H1 (cell line): ENCODE results near the gene LIPA. TPM values are rescaled to one million over a fixed set of nuclear protein-coding genes. Genes with fewer than 3 reads are reported as not detected.

Source experiments
- CTCF ChIA-PET: fragments of 300-600 bp; sonication (Branson Sonifier 250); formaldehyde crosslinking; loops from one replicate; lab custom pipeline; 2021; ENCODE audit not compliant: partially characterized antibody; lab: Charles Lee
- POLR2A ChIA-PET: fragments of 300-600 bp; sonication (Branson Sonifier 250); formaldehyde crosslinking; loops from one replicate; lab custom pipeline; 2021; ENCODE audit warnings: inconsistent platforms; ENCODE audit not compliant: partially characterized antibody; lab: Charles Lee
- DNase-seq, 2 experiments: peaks; one replicate each; pipeline versions ENCODE4 v3.0.0 to v3.0.0-alpha.2; 2010 to 2022; ENCODE audit warnings: low spot score in 2 of 2, low read depth in 1 of 2, mixed read lengths in 1 of 2
- FAIRE-seq: peaks from 2 replicates; lab custom pipeline; 2011; peaks lifted over from hg19 to GRCh38; lab: Jason Lieb, UNC
- H2AFZ ChIP-seq: 2 replicates; pipeline ENCODE4 v1.8.1; 2012; ENCODE audit warnings: low read length, inconsistent platforms
- H2AK5ac ChIP-seq: 2 replicates; pipeline ENCODE4 v1.6.1; 2013; ENCODE audit warnings: low read depth, low read length
- H2BK120ac ChIP-seq: replicated peaks from 2 replicates; pipeline ENCODE3; 2013; ENCODE audit warnings: low read depth, low read length, inconsistent platforms
- H2BK12ac ChIP-seq: 2 replicates; pipeline ENCODE4 v1.6.1; 2013; ENCODE audit warnings: low read depth, low read length
- H2BK15ac ChIP-seq: 2 replicates; pipeline ENCODE4 v1.6.1; 2013; ENCODE audit warnings: low read length
- H2BK20ac ChIP-seq: 2 replicates; pipeline ENCODE4 v1.6.1; 2013; ENCODE audit warnings: low read length
- H2BK5ac ChIP-seq: 2 replicates; pipeline ENCODE4 v1.6.1; 2013; ENCODE audit warnings: low read depth, low read length
- H3K14ac ChIP-seq: 2 replicates; pipeline ENCODE4 v1.6.1; 2013; ENCODE audit warnings: inconsistent platforms; ENCODE audit not compliant: insufficient read length
- H3K18ac ChIP-seq: 2 replicates; pipeline ENCODE4 v1.6.1; 2013; ENCODE audit warnings: low read length; ENCODE audit errors: extremely low read depth
- H3K23ac ChIP-seq: 2 replicates; pipeline ENCODE4 v1.6.1; 2013; ENCODE audit warnings: inconsistent platforms; ENCODE audit not compliant: insufficient read length
- H3K23me2 ChIP-seq: 2 replicates; pipeline ENCODE4 v1.6.1; 2013; ENCODE audit warnings: low read depth, low read length
- H3K27ac ChIP-seq: 2 replicates; pipeline ENCODE4 v1.6.1; 2011; ENCODE audit warnings: low read depth, low read length, inconsistent platforms
- H3K27me3 ChIP-seq, 4 experiments: replicated peaks in 1 of 4; 1 replicate in 1 of 4; 2 replicates in 3 of 4; pipeline versions ENCODE4 v1.6.1 to v1.8.1; 2011 to 2013; ENCODE audit warnings: low read length in 3 of 4, mild to moderate bottlenecking in 3 of 4, inconsistent platforms in 2 of 4, mixed read lengths in 2 of 4, moderate library complexity in 1 of 4; ENCODE audit not compliant: control insufficient read depth in 3 of 4, insufficient read depth in 3 of 4; ENCODE audit errors: extremely low read depth in 1 of 4
- H3K36me3 ChIP-seq, 4 experiments: 2 replicates each; pipeline versions ENCODE4 v1.6.1 to v1.8.1; 2011 to 2013; ENCODE audit warnings: mild to moderate bottlenecking in 4 of 4, low read length in 3 of 4, moderate library complexity in 2 of 4, control low read depth in 1 of 4, inconsistent platforms in 1 of 4; ENCODE audit not compliant: insufficient read depth in 4 of 4, control insufficient read depth in 2 of 4
- H3K4ac ChIP-seq: replicated peaks from 2 replicates; pipeline ENCODE3; 2013; ENCODE audit warnings: low read length, low read depth, mixed read lengths, inconsistent platforms; ENCODE audit not compliant: insufficient read length
- H3K4me1 ChIP-seq, 4 experiments: replicated peaks in 1 of 4; 1 replicate in 1 of 4; 2 replicates in 3 of 4; pipeline versions ENCODE4 v1.6.1 to v1.8.1; 2011 to 2013; ENCODE audit warnings: low read length in 3 of 4, inconsistent platforms in 2 of 4, mixed read lengths in 1 of 4; ENCODE audit not compliant: insufficient read depth in 4 of 4, control insufficient read depth in 3 of 4
- H3K4me2 ChIP-seq, 2 experiments: 2 replicates each; pipeline versions ENCODE4 v1.6.1 to v1.8.1; 2011 to 2013; ENCODE audit warnings: low read depth in 2 of 2, low read length in 2 of 2, control low read depth in 1 of 2, inconsistent platforms in 1 of 2, mild to moderate bottlenecking in 1 of 2; ENCODE audit not compliant: insufficient read depth in 1 of 2
- H3K4me3 ChIP-seq, 4 experiments: fragments of 200-600, 300-600 bp in 1 of 4; sonication (generic), shearing (Covaris generic), sonication (Bioruptor Twin) in 1 of 4; 2 replicates each; pipeline versions ENCODE4 v1.5.1 to v1.8.1; 2011 to 2016; ENCODE audit warnings: low read length in 4 of 4, low read depth in 3 of 4, control low read depth in 2 of 4, inconsistent platforms in 2 of 4, mild to moderate bottlenecking in 2 of 4, mixed read lengths in 1 of 4, moderate library complexity in 1 of 4; ENCODE audit not compliant: insufficient read depth in 2 of 4; ENCODE audit errors: extremely low read depth in 1 of 4
- H3K56ac ChIP-seq: replicated peaks from 2 replicates; pipeline ENCODE3; 2013; ENCODE audit warnings: low read depth, mild to moderate bottlenecking, mixed read lengths, low read length, inconsistent platforms; ENCODE audit not compliant: insufficient read length
- H3K79me1 ChIP-seq: 2 replicates; pipeline ENCODE4 v1.6.1; 2013; ENCODE audit warnings: low read depth, low read length, control low read depth
- H3K79me2 ChIP-seq, 2 experiments: 2 replicates each; pipeline versions ENCODE4 v1.6.1 to v1.8.1; 2012 to 2013; ENCODE audit warnings: low read length in 2 of 2, mild to moderate bottlenecking in 2 of 2, inconsistent platforms in 1 of 2; ENCODE audit not compliant: insufficient read depth in 2 of 2, control insufficient read depth in 1 of 2
- H3K9ac ChIP-seq, 4 experiments: replicated peaks in 1 of 4; 1 replicate in 1 of 4; 2 replicates in 3 of 4; pipeline versions ENCODE4 v1.6.1 to v1.8.1; 2011 to 2013; ENCODE audit warnings: low read depth in 3 of 4, low read length in 3 of 4, control low read depth in 2 of 4, mild to moderate bottlenecking in 2 of 4, moderate library complexity in 2 of 4, inconsistent platforms in 1 of 4; ENCODE audit errors: extremely low read depth in 1 of 4
- H3K9me3 ChIP-seq, 2 experiments: 2 replicates each; pipeline versions ENCODE4 v1.6.1 to v1.8.1; 2012 to 2013; ENCODE audit warnings: mild to moderate bottlenecking in 2 of 2, moderate library complexity in 2 of 2, control low read depth in 1 of 2, inconsistent platforms in 1 of 2, low read depth in 1 of 2, low read length in 1 of 2, mixed read lengths in 1 of 2; ENCODE audit not compliant: insufficient read depth in 2 of 2
- H4K20me1 ChIP-seq, 2 experiments: replicated peaks in 1 of 2; 2 replicates each; pipeline versions ENCODE3 to v1.8.1; 2011 to 2013; ENCODE audit warnings: inconsistent platforms in 2 of 2, low read length in 2 of 2, mild to moderate bottlenecking in 1 of 2; ENCODE audit not compliant: insufficient read depth in 2 of 2, control insufficient read depth in 1 of 2
- H4K5ac ChIP-seq: 2 replicates; pipeline ENCODE4 v1.6.1; 2013; ENCODE audit warnings: low read length, low read depth, mixed read lengths, inconsistent platforms; ENCODE audit not compliant: insufficient read length
- H4K8ac ChIP-seq: 2 replicates; pipeline ENCODE4 v1.8.0; 2013; ENCODE audit warnings: mild to moderate bottlenecking, moderate library complexity, low read length, inconsistent platforms; ENCODE audit not compliant: insufficient read depth; ENCODE audit errors: extremely low read depth
- H4K91ac ChIP-seq: replicated peaks from 2 replicates; pipeline ENCODE3; 2013; ENCODE audit warnings: low read length, mixed read lengths, inconsistent platforms; ENCODE audit not compliant: insufficient read length
- BCL11A ChIP-seq, 2 experiments: IDR thresholded peaks; one replicate each; pipeline ENCODE4 v1.6.1; 2011; ENCODE audit warnings: low read depth in 2 of 2, low read length in 2 of 2, mild to moderate bottlenecking in 2 of 2
- GTF2F1 ChIP-seq: IDR thresholded peaks from 2 replicates; pipeline ENCODE4 v1.6.1; 2012; ENCODE audit warnings: low read depth, low read length, improper control_type of control experiment, borderline replicate concordance
- KDM1A ChIP-seq: fragments of 200-600, 300-600 bp; sonication (generic); IDR thresholded peaks from 2 replicates; pipeline ENCODE4 v1.7.1; 2016; ENCODE audit warnings: mild to moderate bottlenecking, low read length, borderline replicate concordance
- RBBP5 ChIP-seq: IDR thresholded peaks from 2 replicates; pipeline ENCODE4 v1.7.1; 2012; ENCODE audit warnings: low read depth, mild to moderate bottlenecking, inconsistent platforms, low read length, moderate library complexity, borderline replicate concordance
- RFX5 ChIP-seq: IDR thresholded peaks from 2 replicates; pipeline ENCODE4 v1.6.1; 2011; ENCODE audit warnings: low read depth, low read length, improper control_type of control experiment, borderline replicate concordance
- SIX5 ChIP-seq: IDR thresholded peaks from 2 replicates; pipeline ENCODE4 v1.6.1; 2011; ENCODE audit warnings: mild to moderate bottlenecking, low read depth, low read length
- SRF ChIP-seq: IDR thresholded peaks from 2 replicates; pipeline ENCODE4 v1.6.1; 2011; ENCODE audit warnings: mild to moderate bottlenecking, low read depth, low read length, moderate library complexity
- WGBS, 2 experiments: shearing (Covaris generic) in 1 of 2; methylation state at CpG; one replicate each; pipeline versions ENCODE4 v1.1.6 to v1.1.7; 2013 to 2015; ENCODE audit warnings: low lambda C conversion rate in 2 of 2, mixed read lengths in 2 of 2, inconsistent platforms in 1 of 2, low coverage in 1 of 2, missing lambda C conversion rate in 1 of 2; ENCODE audit not compliant: insufficient replicate concordance in 2 of 2, insufficient coverage in 1 of 2, insufficient read length in 1 of 2; ENCODE audit errors: extremely low coverage in 1 of 2, missing lambda C conversion rate in 1 of 2; 5-methylcytosine and 5-hydroxymethylcytosine counted together
- polyA plus RNA-seq, 7 experiments: library from polyadenylated mRNA; depleted of rRNA in 3 of 7; stranded (reverse) in 5 of 7; unstranded in 2 of 7; fragments of >200 nt in 5 of 7; fragments of 200-250 nt in 2 of 7; gene quantifications; 1 replicate in 5 of 7; 2 replicates in 1 of 7; 4 replicates in 1 of 7; pipeline versions ENCODE4 v1.2.1 to v1.2.3, GENCODE V29; 2011 to 2013; ENCODE audit warnings: missing spikeins in 2 of 7, mixed read lengths in 2 of 7
- total RNA-seq: library from RNA; stranded (reverse); fragmentation: NEBNext Ultra II Directional; extraction: Animal tissue kit (Norgen Biotek cat#: 25700); gene quantifications from 2 replicates; pipeline ENCODE4 v1.2.1, GENCODE V29; 2021

The LIPA gene
- total and polyA plus RNA-seq, 2 of the 8 experiments (the other 6 are each of a cell fraction or from before 2014, with no cell fraction given): 18.1 to 32.4 TPM

DNA sequence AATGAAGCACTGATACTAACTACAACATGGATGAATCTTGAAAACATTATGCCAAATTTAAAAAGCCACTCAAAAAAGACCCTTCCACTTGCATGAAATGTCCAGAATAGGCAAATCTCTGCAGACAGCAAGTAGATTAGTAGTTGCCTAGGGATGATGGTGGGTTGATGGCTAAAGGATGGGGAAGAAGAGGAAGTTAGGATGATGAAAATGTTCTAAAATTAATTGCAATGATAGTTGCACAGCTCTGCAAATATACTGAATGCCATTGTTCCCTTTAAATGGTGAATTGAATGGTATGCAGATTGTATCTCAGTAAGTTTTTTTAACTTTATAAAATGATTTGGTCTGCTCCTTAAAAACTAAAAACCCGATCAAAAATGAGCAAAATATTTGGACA, 7.3 kb upstream of the LIPA start:
- Histone ChIP-seq H3K27me3 (no peaks in the 10 kb centered on the region), H2BK15ac (no peak overlapping the region), H2AFZ (no peak overlapping the region), H2BK5ac (no peak overlapping the region), H3K56ac (peak overlapping the region; percentile 32), H3K9ac (no peak overlapping the region), H3K36me3 (no peaks in the 10 kb centered on the region), H3K4me3 (no peak overlapping the region), H3K27ac (no peak overlapping the region), H3K4me1 (peaks cover 0 to 9% (median 4%) of the 10 kb centered on the region in 4 experiments; a peak in 5 of 7 replicates), H3K79me1 (no peaks in the 10 kb centered on the region), H3K23ac (no peak overlapping the region), H4K91ac (no peak overlapping the region), H3K18ac (no peak overlapping the region), H2BK20ac (no peak overlapping the region), H4K8ac (no peak overlapping the region), H3K9me3 (peaks cover 5% of the 10 kb centered on the region in 2 experiments), H3K79me2 (no peaks in the 10 kb centered on the region), H3K23me2 (no peaks in the 10 kb centered on the region), H2BK120ac (no peak overlapping the region), H2AK5ac (no peak overlapping the region), H3K4ac (no peak overlapping the region), H3K14ac (no peak overlapping the region), H2BK12ac (no peak overlapping the region), H3K4me2 (no peak overlapping the region), H4K20me1 (no peaks in the 10 kb centered on the region), H4K5ac (no peak overlapping the region)
- TF ChIP-seq RBBP5: no peak
- TF ChIP-seq RFX5: no peak
- no peak for TF ChIP-seq KDM1A
- no peak for TF ChIP-seq SIX5
- no peak for TF ChIP-seq BCL11A (IDR thresholded peaks at IDR 0.05; ENCODE audit: low read depth in 2 of 2, low read length in 2 of 2)
- TF ChIP-seq GTF2F1: no peak
- no peak for TF ChIP-seq SRF
- DNase-seq (no peak), FAIRE-seq (no peak)
- ChIA-PET CTCF (interaction anchor here (1.3 kb wide), 1 partner anchor 20 kb away, joined by 3 read pairs; no protein-coding TSS in a partner anchor), POLR2A (no interaction called here)
- 87% methylated on average over 1 of the region's 1 CpG; no CpG with 5 or more reads in 1 of the 2 experiments for WGBS, 2 experiments
